Cortex of kidney (tissue), 1 donor: ENCODE results near the gene NIM1K.
A peak's percentile ranks its signal among the peaks of the same experiment; 100 is the strongest.
"Not testable (repeated sequence)": the region's sequence is repeated elsewhere in the genome, so short reads cannot be mapped to it uniquely, and the experiment has no call there.

Experiments
- DNase-seq: peaks from one replicate; lab custom pipeline; 2025; lab: John Stamatoyannopoulos, UW

NIM1K gene

GRCh38 chr5:43281840-43282658, 90.0 kb downstream of the NIM1K start:
- DNase-seq, result no peak

- no peak for DNase-seq
Observed at GRCh38 chr5:43286623-43287022, 94.6 kb downstream of the NIM1K start.

- no peak for DNase-seq
Observed at GRCh38 chr5:43287493-43287892, 95.5 kb downstream of the NIM1K start.

- no peak for DNase-seq
Observed at GRCh38 chr5:43288269-43288831, 96.3 kb downstream of the NIM1K start.

- no peak for DNase-seq
Observed at GRCh38 chr5:43290726-43291125, 98.7 kb downstream of the NIM1K start.

- DNase-seq, result no peak
Observed at GRCh38 chr5:43294226-43294625, 102.2 kb downstream of the NIM1K start.

- DNase-seq, result no peak
Observed at GRCh38 chr5:43295202-43295601, 103.2 kb downstream of the NIM1K start.

- DNase-seq, result no peak
Observed at GRCh38 chr5:43296835-43297234, 104.8 kb downstream of the NIM1K start.

- DNase-seq, result no peak
Observed at GRCh38 chr5:43298443-43298842, 106.4 kb downstream of the NIM1K start.

- no peak for DNase-seq
Observed at GRCh38 chr5:43300112-43300511, 108.1 kb downstream of the NIM1K start.

GRCh38 chr5:43301653-43302091, 109.6 kb downstream of the NIM1K start:
- no peak for DNase-seq

- no peak for DNase-seq
Observed at GRCh38 chr5:43302481-43302880, 110.5 kb downstream of the NIM1K start.

GRCh38 chr5:43303242-43303641, 111.2 kb downstream of the NIM1K start:
- no peak for DNase-seq

GRCh38 chr5:43304525-43304924, 112.5 kb downstream of the NIM1K start:
- no peak for DNase-seq

GRCh38 chr5:43305948-43306565, 114.0 kb downstream of the NIM1K start:
- no peak for DNase-seq

GRCh38 chr5:43306954-43307353, 114.9 kb downstream of the NIM1K start:
- DNase-seq, result not testable (repeated sequence)

GRCh38 chr5:43309122-43309521, 117.1 kb downstream of the NIM1K start:
- DNase-seq, result no peak

GRCh38 chr5:43309637-43310036, 117.6 kb downstream of the NIM1K start:
- no peak for DNase-seq

- DNase-seq, result no peak
Observed at GRCh38 chr5:43312076-43312661, 120.1 kb downstream of the NIM1K start.

GRCh38 chr5:43312699-43313034, 120.6 kb downstream of the NIM1K start:
- DNase-seq, result no peak

GRCh38 chr5:43313035-43313853, 121.2 kb downstream of the NIM1K start, which contains the start of gene HMGCS1:
TSS of gene HMGCS1 (minus strand) at chr5:43313412. CDS start at chr5:43298965, 14,447 bp downstream.
- DNase-seq, result peak; percentile 94
